Measurements from ENCODE around the gene NRIP1. TPM values are rescaled to one million over a fixed set of nuclear protein-coding genes. Genes with fewer than 3 reads are reported as not detected.

NRIP1 gene
- total RNA-seq, 2 experiments from 2014 or later = 12.4 to 12.8 TPM

GRCh38 chr21:14995226-14995625 is 69.6 kb downstream of the NRIP1 start:
- Mint-ChIP-seq H3K27me3 (no peaks in the 10 kb centered on the region), H3K4me1 (ENCODE audit: low read depth) (peaks cover 32% of the 10 kb centered on the region), H3K36me3 (ENCODE audit: low read depth) (peaks cover 17% of the 10 kb centered on the region), H3K9me3 (no peaks in the 10 kb centered on the region), H3K4me3 (no peak overlapping the region), H3K27ac (no peak overlapping the region)
- ATAC-seq (no peak), DNase-seq (no peak)
- intact Hi-C loops (cut with micrococcal nuclease) = no loop called here
- TF ChIP-seq, protein P1, sequence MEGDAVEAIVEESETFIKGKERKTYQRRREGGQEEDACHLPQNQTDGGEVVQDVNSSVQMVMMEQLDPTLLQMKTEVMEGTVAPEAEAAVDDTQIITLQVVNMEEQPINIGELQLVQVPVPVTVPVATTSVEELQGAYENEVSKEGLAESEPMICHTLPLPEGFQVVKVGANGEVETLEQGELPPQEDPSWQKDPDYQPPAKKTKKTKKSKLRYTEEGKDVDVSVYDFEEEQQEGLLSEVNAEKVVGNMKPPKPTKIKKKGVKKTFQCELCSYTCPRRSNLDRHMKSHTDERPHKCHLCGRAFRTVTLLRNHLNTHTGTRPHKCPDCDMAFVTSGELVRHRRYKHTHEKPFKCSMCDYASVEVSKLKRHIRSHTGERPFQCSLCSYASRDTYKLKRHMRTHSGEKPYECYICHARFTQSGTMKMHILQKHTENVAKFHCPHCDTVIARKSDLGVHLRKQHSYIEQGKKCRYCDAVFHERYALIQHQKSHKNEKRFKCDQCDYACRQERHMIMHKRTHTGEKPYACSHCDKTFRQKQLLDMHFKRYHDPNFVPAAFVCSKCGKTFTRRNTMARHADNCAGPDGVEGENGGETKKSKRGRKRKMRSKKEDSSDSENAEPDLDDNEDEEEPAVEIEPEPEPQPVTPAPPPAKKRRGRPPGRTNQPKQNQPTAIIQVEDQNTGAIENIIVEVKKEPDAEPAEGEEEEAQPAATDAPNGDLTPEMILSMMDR (IDR thresholded peaks at IDR 0.05) = no peak
- POLR2A ChIA-PET = interaction anchor here (0.7 to 1.1 kb wide), 2 partner anchors 69 to 123 kb away, joined by 3 read pairs; partner anchors contain the start of gene NRIP1
- CTCF ChIA-PET = interaction anchor here (0.6 to 2.2 kb wide), 2 partner anchors 11 to 666 kb away, joined by 3 to 8 read pairs; no protein-coding TSS in a partner anchor

DNA sequence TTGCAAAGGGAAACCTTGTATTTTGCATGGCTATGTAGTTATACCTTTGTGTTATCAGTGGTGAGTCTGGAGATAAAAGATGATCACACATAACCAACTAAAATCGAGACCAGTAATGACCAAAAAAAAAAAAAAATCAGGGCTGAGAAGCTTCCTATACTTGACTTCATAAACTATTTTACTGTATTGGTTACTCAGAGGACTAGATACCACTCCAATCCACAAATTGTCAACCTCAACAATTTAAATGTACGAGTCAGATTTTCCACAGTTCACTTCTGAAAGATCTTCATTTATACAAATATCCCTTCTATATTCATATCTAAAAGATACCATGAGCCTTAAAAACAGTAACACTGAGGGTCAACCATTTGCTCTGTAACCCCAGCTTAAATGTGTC is 71.7 kb downstream of the NRIP1 start:
- POLR2A ChIA-PET = no interaction called here
- Mint-ChIP-seq H3K4me3 (no peak overlapping the region), H3K36me3 (ENCODE audit: low read depth) (peaks cover 24% of the 10 kb centered on the region), H3K27ac (no peak overlapping the region), H3K4me1 (ENCODE audit: low read depth) (peaks cover 36% of the 10 kb centered on the region), H3K27me3 (no peaks in the 10 kb centered on the region), H3K9me3 (no peaks in the 10 kb centered on the region)
- TF ChIP-seq, protein P1 (IDR thresholded peaks at IDR 0.05) = no peak
- ATAC-seq (peak; percentile 17), DNase-seq (no peak)
- intact Hi-C loops (cut with micrococcal nuclease) = no loop called here
- CTCF ChIA-PET = no interaction called here

DNA sequence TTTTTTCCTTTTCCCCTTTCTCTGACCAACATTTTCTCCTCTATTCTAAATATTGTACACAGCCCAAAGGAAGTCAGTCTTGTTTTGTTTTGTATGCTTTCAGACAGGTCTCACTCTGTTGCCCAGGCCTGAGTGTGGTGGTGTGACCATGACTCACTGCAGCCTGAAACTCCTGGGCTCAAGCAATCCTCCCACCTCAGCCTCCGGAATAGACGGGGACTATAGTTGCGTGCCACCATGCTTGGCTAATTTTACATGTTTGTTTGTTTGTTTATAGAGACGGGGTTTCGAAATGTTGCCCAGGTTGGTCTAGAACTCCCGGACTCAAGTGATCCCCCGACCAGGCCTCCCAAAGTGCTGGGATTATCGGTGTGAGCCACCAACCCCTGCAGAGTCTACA is 72.8 kb downstream of the NRIP1 start:
- ATAC-seq = no peak
- Mint-ChIP-seq H3K4me1 (ENCODE audit: low read depth) (peaks cover 36% of the 10 kb centered on the region), H3K4me3 (no peak overlapping the region), H3K27ac (no peak overlapping the region), H3K9me3 (no peaks in the 10 kb centered on the region), H3K27me3 (no peaks in the 10 kb centered on the region), H3K36me3 (ENCODE audit: low read depth) (peaks cover 24% of the 10 kb centered on the region)
- DNase-seq = no peak
- ChIA-PET CTCF (no interaction called here), POLR2A (no interaction called here)
- intact Hi-C loops (cut with micrococcal nuclease) = no loop called here
- TF ChIP-seq, protein P1 (IDR thresholded peaks at IDR 0.05) = no peak

DNA sequence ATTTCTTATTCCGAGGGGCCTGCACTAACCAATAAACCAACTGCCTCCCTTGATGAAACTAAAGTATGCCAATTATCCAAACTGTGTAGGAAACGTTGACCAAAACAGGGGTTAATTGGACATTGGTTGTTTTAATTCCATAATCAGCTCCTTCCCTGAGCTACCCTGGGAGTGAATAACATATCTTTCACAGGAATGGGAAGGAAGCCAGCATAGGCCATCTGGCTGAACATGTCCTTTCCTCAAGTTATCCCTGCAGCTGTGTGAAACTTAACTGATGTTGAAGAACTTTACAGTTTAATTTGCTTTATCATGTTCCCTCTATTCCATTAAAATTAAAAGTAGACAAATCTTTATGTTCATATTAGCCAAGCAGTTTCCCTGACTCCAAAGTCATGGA is 75.4 kb downstream of the NRIP1 start:
- ATAC-seq = no peak
- Mint-ChIP-seq H3K9me3 (no peaks in the 10 kb centered on the region), H3K27me3 (no peaks in the 10 kb centered on the region), H3K4me3 (no peak overlapping the region), H3K36me3 (ENCODE audit: low read depth) (peaks cover 28% of the 10 kb centered on the region), H3K4me1 (ENCODE audit: low read depth) (peaks cover 27% of the 10 kb centered on the region), H3K27ac (no peak overlapping the region)
- ChIA-PET POLR2A (no interaction called here), CTCF (no interaction called here)
- DNase-seq = no peak
- TF ChIP-seq, protein P1 (IDR thresholded peaks at IDR 0.05) = no peak
- intact Hi-C loops (cut with micrococcal nuclease) = no loop called here

GRCh38 chr21:14988760-14989159 is 76.0 kb downstream of the NRIP1 start:
- Mint-ChIP-seq H3K27me3 (no peaks in the 10 kb centered on the region), H3K27ac (no peak overlapping the region), H3K4me1 (ENCODE audit: low read depth) (peaks cover 31% of the 10 kb centered on the region), H3K36me3 (ENCODE audit: low read depth) (peaks cover 31% of the 10 kb centered on the region), H3K9me3 (no peaks in the 10 kb centered on the region), H3K4me3 (no peak overlapping the region)
- CTCF ChIA-PET = no interaction called here
- ATAC-seq (no peak), DNase-seq (no peak)
- POLR2A ChIA-PET = no interaction called here
- TF ChIP-seq, protein P1 (IDR thresholded peaks at IDR 0.05) = no peak
- intact Hi-C loops (cut with micrococcal nuclease) = no loop called here

All from activated CD8-positive, alpha-beta T cell treated with anti-CD3 and anti-CD28 coated beads for 36 hours (primary cell).